HG03378 (cell line): ENCODE results near the gene HBG1.
"Not testable (repeated sequence)": the region's sequence is repeated elsewhere in the genome, so short reads cannot be mapped to it uniquely, and the experiment has no call there.

Source experiments
- ATAC-seq: cut with Tn5 transposase; IDR thresholded peaks from one replicate; pipeline ENCODE4 v1.9.1; 2021; ENCODE audit warnings: mild to moderate bottlenecking, moderate library complexity; ENCODE audit not compliant: unreplicated experiment

The HBG1 gene

GRCh38 chr11:5249807-5250396, at the start of gene HBG1:
HBG1 (minus strand) TSS chr11:5249857; CDS start chr11:5249804, 53 bp downstream.
- not testable (repeated sequence) for ATAC-seq

DNA sequence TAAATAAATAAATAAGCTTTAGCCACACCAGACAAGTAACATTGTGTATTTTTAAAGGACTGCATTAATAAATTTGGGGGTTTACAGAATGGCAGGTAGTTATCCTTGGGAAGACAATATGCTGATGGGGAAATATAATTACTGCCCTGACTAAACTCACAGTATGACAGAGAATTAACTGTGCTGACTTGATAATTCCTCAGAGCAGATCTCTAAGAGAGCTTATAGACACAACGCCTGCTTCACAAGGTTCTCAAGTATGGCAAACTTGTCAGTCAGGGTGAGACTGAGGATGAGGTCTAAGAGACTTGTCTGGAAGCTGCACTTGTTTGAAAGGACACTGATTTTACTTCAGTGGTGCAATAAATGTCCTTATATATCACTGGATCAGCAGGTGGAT, 48.8 kb upstream of the HBG1 start:
- no peak for ATAC-seq

GRCh38 chr11:5297721-5298323, 48.2 kb upstream of the HBG1 start:
- ATAC-seq, result no peak

DNA sequence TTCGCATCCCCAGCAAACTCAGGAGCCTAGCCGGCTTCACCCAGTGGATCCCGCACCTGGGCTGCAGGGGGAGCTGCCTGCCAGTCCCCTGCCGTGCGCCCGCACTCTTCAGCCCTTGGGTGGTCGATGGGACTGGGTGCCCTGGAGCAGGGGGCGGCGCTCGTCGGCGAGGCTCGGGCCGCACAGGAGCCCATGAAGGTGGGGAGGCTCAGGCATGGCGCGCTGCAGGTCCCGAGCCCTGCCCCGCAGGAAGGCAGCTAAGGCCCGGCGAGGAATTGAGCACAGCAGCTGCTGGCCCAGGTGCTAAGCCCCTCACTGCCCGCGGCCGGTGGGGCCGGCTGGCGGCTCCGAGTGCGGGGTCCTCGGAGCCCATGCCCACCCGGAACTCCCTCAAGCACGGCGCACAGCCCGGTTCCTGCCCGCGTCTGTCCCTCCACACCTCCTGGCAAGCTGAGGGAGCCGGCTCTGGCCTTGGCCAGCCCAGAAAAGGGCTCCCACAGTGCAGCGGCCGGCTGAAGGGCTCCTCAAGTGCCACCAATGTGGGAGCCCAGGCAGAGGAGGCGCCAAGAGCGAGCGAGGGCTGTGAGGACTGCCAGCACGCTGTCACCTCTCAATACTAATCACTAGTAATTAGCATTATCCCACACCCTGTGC, 44.8 kb upstream of the HBG1 start:
- ATAC-seq, result not testable (repeated sequence)

- ATAC-seq, result no peak
These were observed 43.4 kb upstream of the HBG1 start for GRCh38 chr11:5293028-5293427.

DNA sequence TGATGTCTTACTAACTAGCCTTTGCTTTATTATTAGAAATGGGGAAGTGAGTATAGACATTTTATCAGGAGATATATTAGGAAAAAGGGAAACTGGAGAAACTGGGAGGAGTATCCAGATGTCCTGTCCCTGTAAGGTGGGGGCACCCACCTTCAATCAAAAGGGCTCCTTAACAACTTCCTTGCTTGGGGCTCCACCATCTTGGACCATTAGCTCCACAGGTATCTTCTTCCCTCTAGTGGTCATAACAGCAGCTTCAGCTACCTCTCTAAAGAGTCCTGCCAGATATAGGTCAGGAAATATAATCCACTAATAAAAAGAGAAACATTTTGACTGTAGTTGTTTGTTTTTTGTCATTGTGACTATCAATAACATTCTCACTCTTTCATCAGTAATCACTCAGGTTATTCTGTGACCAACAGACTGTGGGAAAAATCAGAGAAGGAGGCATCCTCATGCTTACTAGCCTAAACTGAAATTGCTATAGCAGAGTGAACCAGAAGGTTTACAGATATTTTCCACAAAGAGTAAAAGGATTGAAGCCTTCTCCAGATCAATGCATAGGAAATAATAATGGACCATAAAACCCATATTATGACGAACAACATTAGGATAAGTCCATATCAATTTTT, 41.7 kb upstream of the HBG1 start:
- ATAC-seq, result peak; percentile 94

DNA sequence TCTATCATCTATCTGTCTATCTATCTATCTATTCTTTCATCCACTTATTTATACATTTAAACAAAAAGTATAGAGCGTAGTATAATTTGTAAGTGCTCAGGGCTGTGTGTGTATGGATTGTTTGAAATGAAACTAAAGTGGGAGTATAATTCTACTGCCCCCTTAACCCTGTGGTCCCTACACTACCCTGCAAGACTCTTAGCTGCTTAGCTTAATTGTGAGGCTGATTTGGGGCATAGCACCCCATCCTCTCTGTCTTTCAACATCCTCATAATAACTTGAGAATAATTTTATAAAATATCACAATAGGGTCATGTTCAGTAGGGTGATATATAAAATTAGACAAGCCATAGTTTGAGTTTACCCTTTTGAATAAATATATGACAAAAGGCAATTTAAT, 40.4 kb upstream of the HBG1 start:
- no peak for ATAC-seq

GRCh38 chr11:5289696-5290095, 40.0 kb upstream of the HBG1 start:
- ATAC-seq, result no peak

GRCh38 chr11:5288906-5289550, 39.4 kb upstream of the HBG1 start:
- ATAC-seq, result no peak

DNA sequence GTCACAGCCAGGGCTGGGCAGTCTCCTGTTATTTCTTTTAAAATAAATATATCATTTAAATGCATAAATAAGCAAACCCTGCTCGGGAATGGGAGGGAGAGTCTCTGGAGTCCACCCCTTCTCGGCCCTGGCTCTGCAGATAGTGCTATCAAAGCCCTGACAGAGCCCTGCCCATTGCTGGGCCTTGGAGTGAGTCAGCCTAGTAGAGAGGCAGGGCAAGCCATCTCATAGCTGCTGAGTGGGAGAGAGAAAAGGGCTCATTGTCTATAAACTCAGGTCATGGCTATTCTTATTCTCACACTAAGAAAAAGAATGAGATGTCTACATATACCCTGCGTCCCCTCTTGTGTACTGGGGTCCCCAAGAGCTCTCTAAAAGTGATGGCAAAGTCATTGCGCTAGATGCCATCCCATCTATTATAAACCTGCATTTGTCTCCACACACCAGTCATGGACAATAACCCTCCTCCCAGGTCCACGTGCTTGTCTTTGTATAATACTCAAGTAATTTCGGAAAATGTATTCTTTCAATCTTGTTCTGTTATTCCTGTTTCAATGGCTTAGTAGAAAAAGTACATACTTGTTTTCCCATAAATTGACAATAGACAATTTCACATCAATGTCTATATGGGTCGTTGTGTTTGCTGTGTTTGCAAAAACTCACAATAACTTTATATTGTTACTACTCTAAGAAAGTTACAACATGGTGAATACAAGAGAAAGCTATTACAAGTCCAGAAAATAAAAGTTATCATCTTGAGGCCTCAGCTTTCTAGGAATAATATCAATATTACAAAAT, 38.6 kb upstream of the HBG1 start:
- ATAC-seq, result no peak

GRCh38 chr11:5286901-5287300, 37.2 kb upstream of the HBG1 start:
- no peak for ATAC-seq

DNA sequence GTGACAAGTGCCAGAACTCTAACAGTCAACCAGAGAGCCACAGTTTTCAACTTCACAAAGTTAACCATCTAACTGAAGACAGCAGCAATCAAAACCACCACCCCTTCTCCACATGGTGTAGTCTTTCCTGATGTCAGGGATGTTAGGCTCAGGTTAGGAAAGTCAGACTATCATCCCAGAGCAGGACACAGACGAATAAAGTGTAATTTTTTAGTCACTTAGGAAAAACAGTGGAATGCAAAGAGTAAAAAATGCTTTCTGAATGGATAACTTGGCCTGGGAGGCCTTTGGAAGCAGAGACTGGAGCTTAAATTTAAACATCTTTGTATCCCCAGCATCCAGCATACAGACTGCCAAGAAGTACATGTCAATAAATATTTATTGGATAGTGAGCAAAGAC, 36.7 kb upstream of the HBG1 start:
- ATAC-seq, result no peak

DNA sequence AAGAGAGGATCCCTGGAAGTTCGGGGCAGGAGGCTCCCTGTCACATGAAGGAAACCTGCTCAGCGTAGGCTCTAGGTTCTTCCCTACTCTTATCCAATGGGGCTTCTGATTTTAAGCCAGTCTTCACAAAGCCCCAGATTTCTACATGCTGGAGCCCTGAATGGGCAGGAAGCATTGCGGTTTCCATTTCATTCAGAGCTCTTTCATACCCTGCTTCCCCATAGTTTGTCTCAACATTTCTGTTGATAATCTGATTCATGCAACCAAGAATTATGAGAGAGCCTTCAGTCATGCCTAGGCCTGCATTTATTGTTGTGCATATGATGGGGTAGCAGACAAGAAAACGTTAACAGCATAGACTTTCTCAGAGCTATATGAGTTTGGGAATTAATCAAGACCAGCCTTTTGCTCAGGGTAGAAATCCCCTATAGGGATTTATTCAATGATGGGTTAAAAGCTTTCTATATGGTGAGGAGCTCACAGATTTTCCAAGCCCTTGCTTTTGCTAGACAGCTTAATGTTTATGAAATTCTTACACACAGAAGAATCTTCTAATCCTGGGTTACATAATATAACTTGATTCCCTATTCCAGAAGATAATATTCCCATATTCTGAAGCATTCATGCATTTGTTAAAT, 36.2 kb upstream of the HBG1 start:
- ATAC-seq, result no peak

DNA sequence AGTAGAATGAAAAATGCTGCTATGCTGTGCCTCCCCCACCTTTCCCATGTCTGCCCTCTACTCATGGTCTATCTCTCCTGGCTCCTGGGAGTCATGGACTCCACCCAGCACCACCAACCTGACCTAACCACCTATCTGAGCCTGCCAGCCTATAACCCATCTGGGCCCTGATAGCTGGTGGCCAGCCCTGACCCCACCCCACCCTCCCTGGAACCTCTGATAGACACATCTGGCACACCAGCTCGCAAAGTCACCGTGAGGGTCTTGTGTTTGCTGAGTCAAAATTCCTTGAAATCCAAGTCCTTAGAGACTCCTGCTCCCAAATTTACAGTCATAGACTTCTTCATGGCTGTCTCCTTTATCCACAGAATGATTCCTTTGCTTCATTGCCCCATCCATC, 35.0 kb upstream of the HBG1 start:
- ATAC-seq, result no peak

- no peak for ATAC-seq
These were observed 34.2 kb upstream of the HBG1 start for GRCh38 chr11:5283882-5284281.

DNA sequence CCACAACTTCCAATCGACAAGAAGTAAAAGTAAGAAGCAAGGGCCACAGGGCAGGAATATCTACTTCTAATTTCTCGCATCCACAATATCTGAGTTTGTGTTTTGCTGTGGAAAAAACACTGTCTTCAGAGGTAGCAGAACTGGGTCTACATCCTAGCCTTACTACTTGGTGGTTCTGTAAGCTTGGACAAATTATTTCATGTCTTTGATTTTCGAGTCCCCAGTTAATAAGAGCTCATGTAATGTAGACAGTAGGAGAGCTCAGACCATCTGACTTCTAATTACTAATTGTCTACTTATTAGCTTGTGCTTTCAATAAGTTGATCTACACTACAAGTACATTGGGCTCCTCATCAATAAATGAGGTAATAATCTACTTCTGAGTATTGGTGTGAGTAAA, 33.4 kb upstream of the HBG1 start:
- ATAC-seq, result no peak

GRCh38 chr11:5282628-5283027, 33.0 kb upstream of the HBG1 start:
- ATAC-seq, result no peak

DNA sequence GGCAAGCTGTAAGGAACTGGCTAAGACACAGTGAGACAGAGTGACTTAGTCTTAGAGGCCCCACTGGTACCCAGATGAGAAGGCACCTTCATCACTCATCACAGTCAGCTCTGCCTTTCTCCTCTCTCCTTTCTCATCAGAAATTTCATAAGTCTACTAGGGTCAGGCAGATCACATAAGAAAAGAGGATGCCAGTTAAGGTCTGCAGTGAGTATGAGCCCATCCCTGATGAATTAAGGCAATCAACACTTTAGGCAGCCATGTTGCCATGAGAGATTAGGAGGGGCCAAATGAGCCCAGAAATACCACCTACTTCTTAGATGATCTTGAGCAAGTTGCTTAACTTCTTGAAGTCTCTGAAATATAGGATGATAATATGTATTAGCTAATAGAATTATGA, 31.9 kb upstream of the HBG1 start:
- no peak for ATAC-seq

DNA sequence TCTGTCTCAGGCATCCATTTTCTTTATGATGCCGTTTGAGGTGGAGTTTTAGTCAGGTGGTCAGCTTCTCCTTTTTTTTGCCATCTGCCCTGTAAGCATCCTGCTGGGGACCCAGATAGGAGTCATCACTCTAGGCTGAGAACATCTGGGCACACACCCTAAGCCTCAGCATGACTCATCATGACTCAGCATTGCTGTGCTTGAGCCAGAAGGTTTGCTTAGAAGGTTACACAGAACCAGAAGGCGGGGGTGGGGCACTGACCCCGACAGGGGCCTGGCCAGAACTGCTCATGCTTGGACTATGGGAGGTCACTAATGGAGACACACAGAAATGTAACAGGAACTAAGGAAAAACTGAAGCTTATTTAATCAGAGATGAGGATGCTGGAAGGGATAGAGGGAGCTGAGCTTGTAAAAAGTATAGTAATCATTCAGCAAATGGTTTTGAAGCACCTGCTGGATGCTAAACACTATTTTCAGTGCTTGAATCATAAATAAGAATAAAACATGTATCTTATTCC, 31.0 kb upstream of the HBG1 start:
- ATAC-seq, result peak; percentile 91

DNA sequence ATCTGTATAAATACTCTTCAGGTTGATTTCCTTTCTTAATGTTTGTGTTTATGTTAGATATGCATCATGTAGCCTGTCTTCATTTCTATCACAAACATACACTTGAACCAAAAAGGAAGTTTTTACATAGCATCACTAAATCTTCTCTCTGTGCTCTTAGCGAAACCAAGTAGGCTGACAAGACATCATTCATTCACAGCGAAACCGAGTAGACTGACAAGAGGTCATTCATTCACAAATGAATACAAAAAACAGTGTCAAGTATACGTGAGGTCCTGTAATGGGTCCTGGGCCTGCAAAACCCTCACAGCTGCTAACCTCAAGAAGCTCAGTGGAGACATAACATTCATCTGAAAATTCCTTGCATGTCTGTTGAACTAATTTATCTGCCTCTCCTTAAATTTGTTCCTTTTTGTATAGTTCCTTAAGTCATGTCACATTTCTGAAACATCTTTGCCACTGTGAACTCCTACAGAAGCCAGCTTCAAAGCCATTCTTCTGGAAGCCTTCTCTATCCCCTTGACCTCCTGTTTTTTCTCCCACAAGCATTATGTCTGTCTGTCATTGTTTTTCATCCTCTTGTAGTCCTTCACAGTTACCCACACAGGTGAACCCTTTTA, 29.9 kb upstream of the HBG1 start:
- ATAC-seq, result no peak
